HepG2 (cell line): ENCODE measurements around the gene SECISBP2L. TPM values are rescaled to one million over a fixed set of nuclear protein-coding genes. Genes with fewer than 3 reads are reported as not detected.

Experiments
- ATAD3A ChIP-seq: sonication (generic); formaldehyde crosslinking; IDR thresholded peaks from 2 replicates; pipeline ENCODE4 v1.4.0; 2020; ENCODE audit warnings: missing genetic modification reagents
- FUBP1 ChIP-seq: sonication (generic); formaldehyde crosslinking; IDR thresholded peaks from 2 replicates; pipeline ENCODE4 v1.5.1; 2020; ENCODE audit warnings: missing genetic modification reagents, mild to moderate bottlenecking, borderline replicate concordance
- HMG20B ChIP-seq: conservative IDR thresholded peaks from 2 replicates; pipeline ENCODE4 v1.6.1; 2016; ENCODE audit warnings: missing genetic modification reagents, missing compliant biosample characterization
- JUN ChIP-seq: sonication (generic); formaldehyde crosslinking; IDR thresholded peaks from 2 replicates; pipeline ENCODE4 v1.4.0; 2020; ENCODE audit warnings: mild to moderate bottlenecking, missing genetic modification reagents
- JUNB ChIP-seq: sonication (generic); formaldehyde crosslinking; IDR thresholded peaks from 2 replicates; pipeline ENCODE4 v1.8.0; 2022; ENCODE audit warnings: missing genetic modification reagents, mild to moderate bottlenecking, borderline replicate concordance
- MED13 ChIP-seq: sonication (generic); formaldehyde crosslinking; IDR thresholded peaks from 2 replicates; pipeline ENCODE4 v1.5.0; 2020; ENCODE audit warnings: missing genetic modification reagents
- MEIS2 ChIP-seq: sonication (generic); formaldehyde crosslinking; IDR thresholded peaks from 2 replicates; pipeline ENCODE4 v1.9.0; 2021; ENCODE audit warnings: mild to moderate bottlenecking, missing genetic modification reagents
- MXI1 ChIP-seq: IDR thresholded peaks from 3 replicates; pipeline ENCODE4 v1.6.1; 2012; ENCODE audit warnings: low read depth, low read length, inconsistent platforms, borderline replicate concordance
- NBN ChIP-seq: fragments of 450-650 bp; conservative IDR thresholded peaks from 2 replicates; pipeline ENCODE4 v1.6.1; 2017
- RAD21 ChIP-seq: fragments of 450-650 bp; formaldehyde crosslinking; IDR thresholded peaks from 2 replicates; pipeline ENCODE4 v1.5.0; 2020; ENCODE audit warnings: mild to moderate bottlenecking
- SIX1 ChIP-seq: sonication (generic); formaldehyde crosslinking; IDR thresholded peaks from 2 replicates; pipeline ENCODE4 v1.4.0; 2020; ENCODE audit warnings: missing genetic modification reagents, borderline replicate concordance
- TAF1 ChIP-seq: sonication (generic); formaldehyde crosslinking; IDR thresholded peaks from 2 replicates; pipeline ENCODE4 v1.4.0; 2020; ENCODE audit warnings: missing genetic modification reagents
- UBTF ChIP-seq: sonication (generic); formaldehyde crosslinking; IDR thresholded peaks from 2 replicates; pipeline ENCODE4 v1.4.0; 2020; ENCODE audit warnings: mild to moderate bottlenecking, missing genetic modification reagents
- ZBTB8A ChIP-seq: sonication (generic); formaldehyde crosslinking; IDR thresholded peaks from 2 replicates; pipeline ENCODE4 v1.4.0; 2020; ENCODE audit warnings: mild to moderate bottlenecking, low read depth, missing genetic modification reagents, borderline replicate concordance
- ZNF589 ChIP-seq: sonication (generic); formaldehyde crosslinking; conservative IDR thresholded peaks from 2 replicates; pipeline ENCODE4 v1.8.0; 2022; ENCODE audit warnings: mild to moderate bottlenecking, moderate library complexity, missing genetic modification reagents
- ZNF674 ChIP-seq: sonication (generic); formaldehyde crosslinking; IDR thresholded peaks from 2 replicates; pipeline ENCODE4 v1.5.0; 2020; ENCODE audit warnings: low read depth, mild to moderate bottlenecking, missing genetic modification reagents
- ZNF770 ChIP-seq: sonication (generic); formaldehyde crosslinking; IDR thresholded peaks from 2 replicates; pipeline ENCODE4 v1.5.0; 2020; ENCODE audit warnings: mild to moderate bottlenecking, missing genetic modification reagents
- ZNF841 ChIP-seq: sonication (generic); formaldehyde crosslinking; IDR thresholded peaks from 2 replicates; pipeline ENCODE4 v1.8.1; 2023; ENCODE audit warnings: missing genetic modification reagents, borderline replicate concordance
- polyA plus RNA-seq, 8 experiments: library from polyadenylated mRNA; depleted of rRNA in 3 of 8; stranded (reverse) in 7 of 8; unstranded in 1 of 8; fragments of >200 nt; fragmentation: Illumina TruSeq in 4 of 8; extraction: Trizol in 4 of 8; gene quantifications; 2 replicates each; pipeline versions ENCODE4 v1.2.1 to v1.2.3, GENCODE V29; 2011 to 2016; ENCODE audit warnings: low read depth in 4 of 8, missing spikeins in 1 of 8, mixed read lengths in 1 of 8; ENCODE audit not compliant: insufficient read depth in 1 of 8
- total RNA-seq, 5 experiments: library from RNA; depleted of rRNA; stranded (reverse); fragments of >200 nt; fragmentation: Illumina TruSeq; extraction: Trizol; gene quantifications; 2 replicates each; pipeline ENCODE4 v1.2.3, GENCODE V29; 2016; ENCODE audit warnings: low read depth in 1 of 5
- TF ChIP-seq, protein P1 (sequence below): sonication (generic); formaldehyde crosslinking; IDR thresholded peaks from 2 replicates; pipeline ENCODE4 v1.4.0; 2020; ENCODE audit warnings: missing genetic modification reagents, borderline replicate concordance

SECISBP2L gene
- total and polyA plus RNA-seq, 2 of the 13 experiments (the other 11 are each of a cell fraction or from before 2014, with no cell fraction given), result 13.9 to 15.6 TPM

GRCh38 chr15:49046220-49047102 is at the start of gene SECISBP2L (continued):
- peak; percentile 98 for TF ChIP-seq UBTF
- TF ChIP-seq MED13 (CRISPR knock-in tag), result peak; percentile 27; the same call in 1 of the 2 replicates
- TF ChIP-seq ZBTB8A (CRISPR knock-in tag), result no peak
- TF ChIP-seq ZNF674 (CRISPR knock-in tag), result no peak
- TF ChIP-seq JUN (CRISPR knock-in tag), result no peak
- TF ChIP-seq TAF1 (CRISPR knock-in tag), result peak; percentile 86; the same call in 1 of the 2 replicates
- TF ChIP-seq ZNF770 (CRISPR knock-in tag), result peak; percentile 88
- TF ChIP-seq MEIS2 (CRISPR knock-in tag), result peak; percentile 94; the same call in 1 of the 2 replicates
- no peak for TF ChIP-seq ATAD3A (CRISPR knock-in tag)
- no peak for TF ChIP-seq FUBP1
- no peak for TF ChIP-seq JUNB
- TF ChIP-seq SIX1, result no peak
- 0 out of 2 replicates have a peak, but pooled peaks have one; percentile 41 for TF ChIP-seq HMG20B (CRISPR knock-in tag)
- TF ChIP-seq ZNF589, result 0 out of 2 replicates have a peak, but pooled peaks have one; percentile 37
- peak; percentile 89; the same call in 1 of the 3 replicates for TF ChIP-seq MXI1
- TF ChIP-seq ZNF841, result no peak
- peak; percentile 79 for TF ChIP-seq RAD21 (CRISPR knock-in tag)
- TF ChIP-seq NBN, result no peak
- TF ChIP-seq, protein P1, sequence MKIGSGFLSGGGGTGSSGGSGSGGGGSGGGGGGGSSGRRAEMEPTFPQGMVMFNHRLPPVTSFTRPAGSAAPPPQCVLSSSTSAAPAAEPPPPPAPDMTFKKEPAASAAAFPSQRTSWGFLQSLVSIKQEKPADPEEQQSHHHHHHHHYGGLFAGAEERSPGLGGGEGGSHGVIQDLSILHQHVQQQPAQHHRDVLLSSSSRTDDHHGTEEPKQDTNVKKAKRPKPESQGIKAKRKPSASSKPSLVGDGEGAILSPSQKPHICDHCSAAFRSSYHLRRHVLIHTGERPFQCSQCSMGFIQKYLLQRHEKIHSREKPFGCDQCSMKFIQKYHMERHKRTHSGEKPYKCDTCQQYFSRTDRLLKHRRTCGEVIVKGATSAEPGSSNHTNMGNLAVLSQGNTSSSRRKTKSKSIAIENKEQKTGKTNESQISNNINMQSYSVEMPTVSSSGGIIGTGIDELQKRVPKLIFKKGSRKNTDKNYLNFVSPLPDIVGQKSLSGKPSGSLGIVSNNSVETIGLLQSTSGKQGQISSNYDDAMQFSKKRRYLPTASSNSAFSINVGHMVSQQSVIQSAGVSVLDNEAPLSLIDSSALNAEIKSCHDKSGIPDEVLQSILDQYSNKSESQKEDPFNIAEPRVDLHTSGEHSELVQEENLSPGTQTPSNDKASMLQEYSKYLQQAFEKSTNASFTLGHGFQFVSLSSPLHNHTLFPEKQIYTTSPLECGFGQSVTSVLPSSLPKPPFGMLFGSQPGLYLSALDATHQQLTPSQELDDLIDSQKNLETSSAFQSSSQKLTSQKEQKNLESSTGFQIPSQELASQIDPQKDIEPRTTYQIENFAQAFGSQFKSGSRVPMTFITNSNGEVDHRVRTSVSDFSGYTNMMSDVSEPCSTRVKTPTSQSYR (CRISPR knock-in tag), result peak; percentile 53; the same call in 1 of the 2 replicates
